ENCODE results near the gene ATP5F1B.

Gene ATP5F1B

DNA sequence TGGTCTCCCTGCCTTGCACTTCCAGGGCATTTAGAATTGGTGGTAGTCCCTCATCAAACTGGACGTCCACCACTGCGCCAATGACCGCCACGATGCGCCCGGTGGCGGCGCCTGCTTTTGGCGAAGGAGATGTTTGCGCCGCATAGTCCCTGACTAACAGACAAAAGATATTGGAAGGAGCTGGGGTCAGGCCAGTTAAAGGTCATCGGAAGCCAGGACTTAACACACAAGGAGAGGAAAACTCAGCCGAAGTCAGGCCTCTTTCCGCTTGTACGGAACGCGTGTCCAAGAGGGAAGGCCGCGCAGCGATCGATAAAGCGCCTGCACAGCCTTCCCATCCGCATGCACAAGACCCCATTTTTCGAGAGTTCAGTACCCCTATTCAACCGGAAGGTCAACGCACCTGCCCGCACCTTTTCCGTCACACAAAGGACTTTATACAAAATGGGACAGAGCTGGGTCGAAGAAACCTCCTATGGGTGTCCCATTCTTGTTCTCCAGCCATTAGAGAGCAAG, 525 bp downstream of the ATP5F1B start:
- DNase-seq (ENCODE audit: low read depth) = no peak

DNA sequence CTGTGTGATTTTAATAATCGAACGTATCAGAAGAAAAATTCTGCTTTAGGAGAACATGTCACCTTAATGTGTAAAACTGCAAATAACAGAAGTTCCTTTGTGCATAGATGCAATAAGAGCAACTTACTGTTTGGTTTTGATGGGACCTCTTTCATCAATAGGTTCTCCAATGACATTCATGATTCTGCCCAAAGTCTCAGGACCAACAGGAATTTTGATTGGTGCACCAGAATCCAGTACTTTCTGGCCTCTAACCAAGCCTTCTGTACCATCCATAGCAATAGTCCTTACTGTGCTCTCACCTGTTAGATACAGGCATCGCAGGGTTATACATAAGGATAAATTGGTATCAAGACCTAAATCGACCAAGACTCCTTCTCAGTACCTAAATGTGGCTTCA, 1.1 kb downstream of the ATP5F1B start:
- no peak for DNase-seq (ENCODE audit: low read depth)

DNA sequence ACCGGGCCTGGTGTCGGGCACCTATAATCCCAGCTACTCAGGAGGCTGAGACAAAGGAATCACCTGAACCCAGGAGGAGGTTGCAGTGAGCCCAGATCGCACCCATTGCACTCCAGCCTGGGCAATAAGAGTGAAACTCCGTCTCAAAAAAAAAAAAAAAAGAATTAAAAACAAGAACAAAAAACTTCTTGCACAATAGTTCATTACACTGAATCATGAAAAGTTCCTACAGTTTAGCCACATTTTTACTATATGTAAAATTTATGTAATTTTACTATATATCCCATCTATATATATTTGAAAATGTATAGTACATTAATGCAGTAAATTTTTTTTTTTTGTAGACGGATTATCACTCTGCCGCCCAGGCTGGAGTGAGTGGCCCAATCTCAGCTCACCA, 4.6 kb downstream of the ATP5F1B start:
- no peak for DNase-seq (ENCODE audit: low read depth)

DNA sequence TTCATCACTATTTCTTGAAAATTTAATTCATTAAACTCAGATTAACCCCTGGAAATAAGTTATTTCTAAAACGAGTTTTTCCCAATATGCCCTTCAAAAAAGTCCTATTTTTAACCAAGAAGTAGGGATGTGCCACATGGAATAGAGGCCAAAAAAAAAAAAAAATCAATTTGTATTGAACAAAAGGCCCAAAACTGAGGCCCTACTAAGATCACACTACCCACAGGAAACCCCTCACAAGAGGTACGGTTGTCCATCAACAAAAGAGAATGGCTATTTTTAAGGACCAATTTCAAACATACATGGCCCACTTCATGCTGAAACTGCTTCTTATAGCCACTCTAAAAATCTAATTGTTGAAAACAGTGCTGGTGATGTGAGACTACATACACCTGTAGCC, 8.2 kb downstream of the ATP5F1B start:
- DNase-seq (ENCODE audit: low read depth) = no peak

DNA sequence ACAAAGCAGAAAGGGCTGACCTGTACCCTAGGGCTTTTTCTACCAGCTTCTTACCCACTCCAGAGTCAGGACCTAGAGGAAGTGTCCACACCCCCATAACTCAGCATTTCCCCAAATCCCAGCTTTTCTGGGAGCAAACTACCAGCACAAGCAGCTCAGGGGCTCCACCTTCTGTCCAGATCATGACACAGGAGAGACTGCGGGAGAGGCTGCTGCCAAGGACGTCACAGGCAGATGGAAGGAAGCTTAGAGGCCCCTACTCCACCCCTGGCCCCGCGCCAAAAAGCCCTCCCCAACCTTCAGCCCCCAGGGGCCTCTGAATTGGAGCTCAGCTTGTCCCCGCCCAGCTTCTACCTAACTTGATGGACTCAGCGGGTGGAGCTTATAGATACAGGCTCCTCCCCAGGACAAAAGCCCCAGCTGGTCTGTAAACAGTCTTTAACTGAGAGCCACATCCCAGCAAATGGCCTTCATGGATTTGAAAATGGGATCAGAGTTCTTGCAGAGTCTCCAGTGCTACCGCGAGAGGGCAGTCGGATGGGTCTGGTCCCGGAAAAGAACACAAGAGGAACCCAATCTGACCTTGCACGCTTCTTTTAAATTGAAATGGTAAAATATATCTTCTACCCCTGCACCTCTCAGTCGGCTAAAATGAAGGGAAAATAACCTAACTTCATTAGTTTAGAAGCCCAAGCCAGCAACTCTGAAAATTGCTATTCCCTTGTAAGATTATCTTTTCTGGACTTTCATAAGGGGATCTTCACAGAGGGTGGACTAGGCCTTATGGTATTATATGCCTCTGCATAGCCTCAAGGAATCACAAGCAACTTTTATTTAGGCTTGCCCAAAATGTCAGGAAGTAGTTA, 8.9 kb downstream of the ATP5F1B start:
- DNase-seq (ENCODE audit: low read depth) = peak; percentile 73

DNA sequence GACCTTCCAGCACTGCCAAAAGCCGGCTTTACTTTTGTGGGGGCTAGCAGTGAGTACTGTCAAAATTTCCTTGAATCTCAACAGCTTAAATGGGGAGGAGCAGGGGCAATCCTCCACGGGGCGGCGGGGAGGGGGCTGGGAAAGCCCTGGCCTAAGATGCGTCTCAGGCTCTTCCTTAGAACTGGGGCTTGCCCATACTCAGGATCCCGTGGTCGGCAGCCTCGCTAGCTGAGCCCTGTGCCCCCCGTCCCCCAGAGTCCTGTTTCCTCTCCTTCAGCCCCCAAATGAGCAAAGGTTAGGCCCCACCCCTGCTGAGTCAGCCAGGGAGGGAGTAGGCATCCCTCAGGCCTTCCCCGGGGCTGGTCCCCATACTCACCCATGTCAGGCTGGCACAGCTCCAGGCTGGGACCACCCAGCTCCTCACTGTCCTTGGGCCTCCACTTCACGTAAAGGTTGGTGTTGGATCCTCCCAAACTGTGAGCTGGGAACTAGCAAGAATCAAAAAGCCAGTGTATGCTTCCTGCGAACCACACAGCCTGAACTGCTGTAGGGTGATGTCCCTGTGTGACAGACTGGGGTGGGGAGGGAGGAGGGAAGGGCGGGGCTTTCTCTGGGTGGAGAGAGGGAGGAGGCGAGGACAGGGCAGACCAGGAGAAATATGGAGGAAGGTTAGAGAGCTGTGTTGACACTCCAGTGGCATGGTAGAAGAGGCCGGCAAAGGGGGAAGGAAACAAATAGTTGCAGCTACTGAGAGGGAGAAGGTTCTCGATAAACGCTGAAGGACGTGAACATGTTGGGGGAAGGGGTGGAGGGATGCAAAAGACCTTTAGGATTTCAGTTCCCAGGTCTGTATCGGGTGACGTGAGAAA, 9.7 kb downstream of the ATP5F1B start:
- DNase-seq (ENCODE audit: low read depth) = peak; percentile 43

DNA sequence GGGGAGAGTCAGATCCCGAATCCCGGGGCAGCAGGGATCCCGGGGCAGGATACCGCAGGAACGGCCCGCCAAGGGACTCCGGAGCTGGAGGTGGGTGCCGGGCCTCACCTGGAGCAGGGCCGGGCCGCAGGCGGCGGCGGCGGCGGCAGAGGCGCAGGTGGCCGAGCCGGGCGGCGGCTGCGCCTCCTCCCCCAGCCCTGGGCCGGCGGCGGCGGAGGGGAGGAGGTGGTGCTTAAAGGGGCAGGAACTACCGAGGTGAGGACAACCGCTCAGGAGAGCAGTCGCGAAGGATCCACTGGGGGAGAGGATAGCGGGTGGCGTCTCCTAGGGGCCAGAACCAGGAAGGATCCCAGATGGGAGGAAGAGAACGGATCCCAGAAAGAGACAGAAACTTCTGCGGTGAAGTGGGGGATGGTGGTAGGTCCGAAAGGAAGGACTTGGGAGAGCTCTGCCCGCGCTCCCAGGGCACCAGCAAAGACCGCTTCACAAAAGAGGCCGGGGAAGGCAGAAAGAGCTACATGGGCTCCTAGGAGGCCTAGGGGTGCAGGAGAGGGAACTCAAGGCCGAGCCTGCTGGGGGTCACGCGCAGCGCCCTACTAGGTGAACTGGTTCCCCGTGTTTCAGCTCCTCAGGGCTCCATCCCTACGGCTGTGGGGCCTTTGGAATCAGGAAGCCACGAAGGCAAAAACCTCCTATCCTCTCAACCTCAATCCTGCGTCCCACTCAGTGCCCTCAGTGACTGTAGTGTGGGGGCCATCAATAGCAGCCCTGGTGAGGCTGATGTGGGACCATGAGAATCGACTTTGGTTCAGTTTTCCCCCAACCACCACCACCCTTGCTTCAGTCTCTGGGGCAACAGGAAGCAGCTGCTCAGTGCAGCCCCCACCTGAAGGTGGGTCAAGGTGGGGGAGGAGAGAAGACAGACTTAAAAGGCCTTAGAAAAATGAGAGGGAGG, 10.7 kb downstream of the ATP5F1B start:
- DNase-seq (ENCODE audit: low read depth) = no peak

DNA sequence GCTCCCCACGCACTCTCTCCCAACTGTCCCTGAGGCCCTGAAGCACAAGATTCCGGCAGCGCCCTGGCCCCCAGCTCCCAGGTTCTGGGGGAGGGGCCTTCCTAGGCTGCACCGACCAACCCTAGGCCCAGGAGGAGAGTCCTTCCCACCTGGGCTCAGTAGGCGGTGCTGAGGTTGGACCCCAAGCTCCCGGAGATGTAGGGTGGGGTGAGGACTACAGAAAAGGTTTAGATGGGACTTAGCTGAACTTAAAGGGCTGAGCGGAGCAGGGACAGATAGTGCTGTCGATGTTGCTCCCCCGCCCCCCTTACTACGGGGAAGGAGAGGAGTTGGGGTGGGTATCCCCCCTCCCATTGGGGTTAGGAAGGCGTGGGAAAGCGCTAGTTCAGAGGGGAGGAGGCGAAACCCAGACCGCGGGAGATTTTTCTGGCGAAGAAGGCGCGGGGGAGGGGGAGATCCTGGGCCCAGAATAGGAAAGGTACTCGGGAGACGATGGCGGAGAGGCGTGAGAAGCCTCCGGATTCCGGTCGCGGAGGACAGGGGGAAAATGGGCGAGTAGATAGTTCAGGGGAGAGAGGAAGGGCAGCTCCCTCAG, 11.4 kb downstream of the ATP5F1B start:
- no peak for DNase-seq (ENCODE audit: low read depth)

DNA sequence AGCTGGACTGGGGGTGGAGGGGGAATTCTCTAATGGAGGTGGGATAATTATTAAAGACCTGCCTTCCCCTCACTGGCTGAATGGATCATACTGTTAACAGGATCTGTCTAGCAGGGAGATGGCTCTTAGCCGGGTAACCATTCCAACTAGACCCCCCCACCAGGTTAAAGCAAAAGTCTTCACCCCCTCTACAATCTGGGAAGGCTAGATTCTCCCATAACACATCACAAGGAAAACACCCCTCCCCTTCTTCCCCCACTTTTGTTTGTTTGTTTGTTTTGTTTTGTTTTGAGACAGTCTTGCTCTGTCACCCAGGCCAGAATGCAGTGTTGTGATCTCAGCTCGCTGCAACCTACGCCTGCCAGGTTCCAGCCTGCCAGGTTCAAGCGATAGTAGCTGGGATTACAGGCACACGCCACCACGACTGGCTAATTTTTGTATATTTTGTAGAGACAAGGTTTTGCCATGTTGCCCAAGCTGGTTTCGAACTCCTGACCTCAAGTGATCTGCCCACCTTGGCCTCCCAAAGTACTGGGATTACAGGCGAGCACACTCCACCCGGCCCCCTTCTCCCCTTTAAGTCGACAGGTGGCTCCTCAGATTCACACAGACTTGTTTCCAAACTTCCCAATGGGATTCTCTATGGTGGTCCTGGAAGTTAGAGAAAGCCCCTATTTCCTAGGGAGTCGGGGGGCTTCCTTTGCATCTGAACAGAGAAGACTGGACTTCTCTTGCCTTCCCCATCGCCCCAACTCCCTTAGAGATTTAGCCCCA, 12.1 kb downstream of the ATP5F1B start:
- DNase-seq (ENCODE audit: low read depth) = no peak

DNA sequence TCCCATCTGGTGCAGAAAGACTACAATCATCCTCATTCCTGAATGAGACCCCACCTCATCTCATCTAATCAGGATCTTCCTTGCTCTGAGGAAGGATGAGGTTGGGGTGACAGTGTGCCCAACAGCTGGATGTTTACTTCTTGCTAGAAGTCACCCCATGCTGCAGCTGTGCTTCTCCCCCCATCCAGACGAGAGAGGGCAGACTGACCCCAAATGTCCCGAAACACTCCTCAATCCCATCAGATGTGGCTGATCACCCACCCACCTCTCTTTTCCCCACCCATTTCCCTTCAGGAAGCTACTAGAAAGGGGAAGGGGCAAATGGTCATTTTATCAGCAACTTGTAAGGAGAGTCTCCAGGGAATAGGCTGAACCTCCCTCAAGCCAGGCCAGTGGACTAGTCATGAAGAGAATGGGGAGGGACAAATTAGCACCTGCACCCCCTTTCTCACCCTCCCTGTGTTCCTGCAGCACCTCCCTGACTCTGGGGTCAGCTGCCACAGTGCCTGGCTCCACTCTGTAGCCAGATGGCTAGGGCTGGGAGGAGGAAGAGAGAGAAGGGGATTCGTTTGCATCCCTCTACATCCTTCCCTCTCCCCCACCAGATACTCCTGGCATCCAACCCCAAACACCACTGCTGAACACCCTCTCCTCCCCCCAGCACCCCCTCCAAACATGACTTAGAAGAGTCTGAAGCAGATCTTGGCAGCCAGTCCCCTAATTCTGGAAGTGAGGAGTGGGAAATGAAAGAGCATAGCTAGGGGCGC, 12.9 kb downstream of the ATP5F1B start:
- no peak for DNase-seq (ENCODE audit: low read depth)

DNA sequence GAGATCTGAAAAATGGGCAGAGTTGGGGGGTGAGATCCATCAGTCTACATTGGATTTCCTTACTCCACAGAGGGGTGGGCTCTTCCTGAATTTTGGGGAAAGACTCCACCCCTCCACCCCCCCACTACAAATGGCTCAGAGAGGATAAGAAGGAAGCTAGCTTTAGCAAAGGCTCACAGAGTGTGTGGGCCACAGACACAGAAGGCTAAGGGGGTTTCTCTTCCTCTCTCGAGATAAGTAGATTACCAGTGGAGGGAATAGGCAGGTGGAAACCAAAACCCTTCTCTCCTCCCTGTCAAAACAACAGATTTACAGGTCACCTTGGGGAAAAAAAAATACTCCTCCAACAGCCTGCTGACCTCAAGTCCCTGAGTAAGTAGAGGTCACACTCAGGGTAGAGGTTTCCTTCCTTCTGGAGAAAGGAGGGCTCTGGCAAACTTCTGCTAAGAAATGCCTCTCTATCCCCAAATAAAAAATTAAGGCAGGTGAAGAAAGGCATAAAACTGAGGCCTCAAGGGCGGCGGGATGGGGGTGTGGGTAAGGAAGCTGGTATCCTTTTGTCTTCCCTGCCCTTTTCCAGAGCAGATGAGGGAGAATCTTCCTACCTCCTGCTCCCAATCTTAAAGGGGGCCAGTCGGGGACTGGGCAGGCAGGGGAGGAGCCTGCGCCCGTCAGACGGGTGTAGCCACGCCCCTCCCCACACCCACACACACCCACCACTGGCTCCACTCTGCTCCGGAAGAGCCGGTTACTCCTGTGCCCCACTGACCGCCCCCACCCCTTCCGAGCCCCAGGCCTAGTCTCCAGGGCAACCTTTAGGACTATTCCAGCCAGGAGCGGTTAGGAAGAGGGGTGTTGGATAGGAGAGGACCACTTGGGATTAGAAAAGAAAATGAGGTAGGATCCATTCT, 13.7 kb downstream of the ATP5F1B start:
- DNase-seq (ENCODE audit: low read depth) = no peak

DNA sequence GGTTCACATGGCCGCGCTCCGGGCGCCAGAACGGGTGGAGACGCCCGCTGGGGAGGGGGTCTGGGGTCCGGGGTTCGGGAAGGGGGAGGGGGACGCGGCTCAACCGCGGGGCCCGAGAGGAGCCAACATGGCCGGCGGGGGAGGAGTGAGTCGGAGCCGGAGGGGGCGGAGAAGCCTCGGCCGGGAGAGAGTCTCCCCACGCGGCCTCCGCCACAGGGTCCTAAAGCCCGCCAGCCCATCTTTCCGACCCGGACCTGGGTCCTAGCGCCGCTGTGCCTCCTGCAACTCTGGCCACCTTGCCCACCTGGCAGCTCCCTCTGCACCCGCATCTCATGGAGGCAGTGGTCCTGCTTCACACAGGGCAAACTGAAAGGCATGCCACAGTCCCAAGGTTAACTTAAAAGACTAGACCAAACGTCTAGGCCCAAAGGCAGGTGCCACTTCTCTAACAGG, 15.6 kb downstream of the ATP5F1B start, which contains the start of gene BAZ2A:
BAZ2A (minus strand) TSS at position 147 of the 453 bp plus-strand sequence. CDS start 12,796 bp downstream, outside the sequence.
- DNase-seq (ENCODE audit: low read depth) = peak; percentile 68

DNA sequence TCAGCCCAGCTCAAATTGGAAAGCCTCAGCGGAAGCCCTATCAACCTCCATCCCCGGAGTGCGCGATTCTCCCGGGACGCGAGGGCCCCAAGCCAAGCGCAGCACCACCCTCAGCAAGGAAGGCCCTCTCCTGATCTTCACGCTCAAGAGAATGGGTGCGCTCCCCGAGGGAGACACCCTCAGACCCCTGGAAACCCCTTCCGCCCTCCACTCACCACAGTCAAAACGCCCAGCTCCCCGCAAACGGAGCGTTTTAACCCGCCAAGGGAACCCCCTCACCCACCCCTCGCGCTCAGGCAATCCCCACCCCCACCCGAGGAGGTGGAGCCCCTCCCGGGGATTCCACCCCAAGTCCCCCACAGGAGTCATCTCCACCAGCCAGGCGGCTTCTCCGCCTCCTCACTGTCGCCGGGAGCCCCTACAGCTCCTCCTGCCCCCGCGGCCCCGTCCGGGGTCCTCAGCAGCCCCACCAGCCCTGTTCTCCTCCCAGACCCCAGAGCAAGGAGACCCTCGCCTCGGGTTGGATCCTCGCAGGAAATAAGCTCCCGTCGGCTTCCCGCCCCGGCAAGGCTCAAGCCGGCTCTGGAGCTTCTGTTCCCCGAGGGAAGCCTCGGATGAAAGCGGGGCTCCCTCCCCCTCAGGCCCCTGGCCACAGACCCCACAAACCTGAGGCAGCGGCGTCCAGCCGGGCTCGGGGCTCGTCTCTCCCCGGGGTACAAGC, 16.2 kb downstream of the ATP5F1B start:
- DNase-seq (ENCODE audit: low read depth) = no peak

DNA sequence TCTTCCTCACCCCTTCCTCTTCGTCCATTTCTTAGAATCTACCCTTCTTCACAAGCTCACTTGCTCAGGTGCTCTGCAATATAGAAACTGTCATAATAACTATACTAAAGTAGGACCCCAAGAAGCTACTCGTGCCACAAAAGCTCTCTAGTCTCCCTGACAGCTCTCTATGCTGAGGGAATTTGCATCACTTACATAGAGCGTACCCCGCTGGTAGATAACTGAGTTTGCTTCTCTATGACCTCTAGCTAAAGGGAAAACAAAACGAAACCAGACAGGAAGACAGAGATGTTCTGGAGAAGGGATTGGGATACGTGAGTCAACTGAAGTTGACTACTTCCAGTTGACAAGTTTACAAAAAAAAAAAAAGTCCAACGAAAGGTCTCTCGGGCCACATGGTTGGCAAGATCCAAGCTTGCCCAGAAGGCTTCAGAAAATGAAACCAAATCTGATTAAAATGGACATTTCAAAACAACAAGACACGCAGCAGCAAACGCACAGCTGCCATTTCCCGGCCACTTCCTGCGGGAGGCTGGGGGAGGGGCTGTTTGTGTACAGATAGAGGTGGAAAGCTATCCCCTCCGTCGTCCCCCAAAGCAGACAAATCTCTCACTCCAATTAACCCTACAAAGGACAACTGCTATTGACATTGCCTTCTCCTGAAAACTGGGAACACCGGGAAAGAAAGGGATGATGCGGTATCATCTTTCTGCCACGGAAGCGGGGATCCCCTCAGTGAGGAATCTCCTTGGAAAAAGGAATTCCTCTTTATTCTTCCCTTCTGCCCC, 16.9 kb downstream of the ATP5F1B start:
- no peak for DNase-seq (ENCODE audit: low read depth)

DNA sequence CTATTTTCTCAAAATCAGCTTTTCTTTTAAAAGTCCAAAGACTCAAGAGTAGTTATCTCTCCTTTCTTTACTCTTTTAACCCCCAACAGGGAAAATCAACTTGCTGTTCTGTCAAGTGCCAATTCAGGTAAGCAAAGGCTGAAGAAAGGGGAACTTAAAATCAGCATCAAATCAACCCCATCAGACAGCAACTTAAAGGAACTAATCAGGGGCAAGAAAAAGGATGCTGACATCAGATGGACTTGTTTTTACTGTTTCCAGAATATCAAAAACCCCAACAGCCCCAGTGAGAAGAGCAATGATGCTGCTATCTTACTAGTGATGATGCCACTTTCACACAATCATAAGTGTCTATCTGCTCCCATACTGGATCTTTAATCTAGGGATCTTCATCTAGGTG, 19.1 kb downstream of the ATP5F1B start:
- DNase-seq (ENCODE audit: low read depth) = no peak

DNA sequence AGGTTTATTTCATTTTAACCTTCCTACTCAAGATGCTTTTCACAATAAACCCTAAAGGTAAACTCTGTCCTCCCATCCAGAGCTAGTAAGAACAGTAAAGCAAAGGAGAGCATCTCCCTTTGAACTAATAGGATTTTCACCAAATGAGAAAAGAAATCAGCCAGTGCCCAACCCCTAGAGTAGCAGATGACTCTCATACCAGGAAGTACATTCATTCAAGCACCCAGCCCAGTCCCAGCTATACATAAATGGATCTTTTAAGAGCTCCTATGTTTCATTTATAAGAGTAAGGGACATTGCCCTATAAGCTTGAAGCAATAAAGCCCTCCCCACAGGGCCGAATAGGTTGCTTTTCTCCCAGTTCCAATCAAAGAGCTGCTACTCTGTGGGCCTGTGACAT, 23.2 kb downstream of the ATP5F1B start:
- no peak for DNase-seq (ENCODE audit: low read depth)

DNA sequence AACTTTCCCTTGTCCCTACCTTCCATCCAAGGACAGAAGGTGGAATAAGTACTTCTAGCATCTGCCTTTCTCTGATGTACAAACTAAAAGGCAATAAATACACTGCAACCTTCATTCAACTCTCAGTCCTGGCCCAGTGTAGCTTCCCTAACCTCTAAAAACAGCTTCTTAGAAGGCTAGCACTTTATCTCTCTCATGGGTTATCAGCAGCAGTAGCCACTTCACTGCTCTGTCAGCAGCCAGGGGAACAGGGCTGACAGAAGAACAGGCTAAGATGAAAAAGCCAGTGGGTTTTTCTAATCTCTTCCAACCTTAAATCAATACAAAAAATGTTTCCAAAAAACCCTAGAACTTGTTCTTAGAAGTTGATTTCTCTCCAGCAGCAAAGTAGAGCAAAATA, 28.9 kb downstream of the ATP5F1B start:
- no peak for DNase-seq (ENCODE audit: low read depth)
